Stimulated activated CD4-positive, alpha-beta T cell treated with anti-CD3 and anti-CD28 coated beads, Interleukin-2, amount 100 ng/mL, for 24 hours (primary cell): ENCODE data around the gene KAT8.
"Not testable (repeated sequence)": the region's sequence is repeated elsewhere in the genome, so short reads cannot be mapped to it uniquely, and the experiment has no call there.

Source experiments
- DNase-seq, 2 donors: peaks; one replicate each; pipeline ENCODE4 v3.0.0-alpha.2; 2020

Gene KAT8

DNA sequence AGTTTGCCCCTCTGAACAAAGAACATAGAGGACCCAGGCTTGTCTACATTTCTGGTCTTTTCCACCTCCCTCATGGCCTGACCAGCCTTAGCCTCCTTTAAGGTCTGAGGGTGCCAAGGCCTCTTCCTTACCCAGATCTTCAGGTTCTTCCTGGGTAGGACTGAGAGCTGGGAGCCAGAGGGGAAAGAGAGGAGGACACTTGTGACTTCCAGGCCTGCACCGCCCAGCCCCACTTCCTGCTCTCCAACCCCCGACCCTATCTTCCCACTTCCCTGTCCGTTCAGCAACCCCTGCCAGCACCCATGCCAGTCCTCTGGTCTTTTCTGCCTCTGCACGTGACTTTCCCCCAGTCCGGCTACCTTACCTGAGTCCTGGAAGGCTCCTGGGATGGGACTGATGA lies 31.9 kb downstream of the KAT8 start:
- DNase-seq = no peak

DNA sequence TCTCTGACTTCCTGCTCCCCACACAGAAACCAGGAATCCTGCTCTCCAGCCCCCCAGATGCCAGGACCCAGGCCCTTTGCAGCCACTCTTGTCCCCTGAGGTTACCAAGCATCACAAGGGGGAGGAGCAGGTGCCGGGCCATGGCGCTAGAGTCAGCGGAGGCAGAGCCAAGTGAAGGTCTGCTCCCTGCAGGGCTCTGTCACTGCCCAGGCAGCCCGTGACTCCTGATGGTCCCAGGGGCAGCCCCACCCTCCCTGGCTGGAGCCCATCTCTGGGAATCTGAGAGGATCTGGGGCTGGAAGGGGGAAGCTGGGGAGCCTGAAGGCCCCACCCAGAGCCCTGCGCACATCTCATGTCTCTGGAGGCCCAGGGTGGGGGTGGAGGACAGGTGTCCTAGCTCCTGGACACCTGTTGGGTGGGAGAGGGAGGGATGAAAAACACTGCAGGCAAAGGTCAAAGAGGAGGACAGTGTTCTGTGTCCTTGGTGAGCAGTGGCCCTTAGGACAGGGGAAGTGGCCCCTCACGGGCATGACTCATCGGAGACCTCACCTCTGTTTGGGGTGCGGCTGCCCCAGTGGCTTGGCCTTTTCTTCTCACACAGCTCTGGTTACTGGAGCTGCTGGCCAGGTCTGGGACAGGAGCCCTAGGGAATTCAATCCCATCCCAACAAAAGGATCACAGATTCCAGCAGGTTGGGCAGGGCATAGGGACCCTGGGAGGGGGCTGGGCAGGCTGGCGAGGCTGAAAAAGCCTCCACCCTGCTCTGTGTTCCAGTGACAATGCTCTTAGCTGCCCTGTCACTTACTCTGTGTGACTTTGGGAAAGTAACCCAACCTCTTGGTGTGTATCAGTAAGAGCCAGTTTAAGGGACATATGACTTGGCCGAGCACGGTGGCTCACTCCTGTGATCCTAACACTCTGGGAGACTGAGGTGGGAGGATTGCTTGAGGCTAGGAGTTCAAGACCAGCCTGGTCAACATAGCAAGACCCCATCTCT lies 32.7 kb downstream of the KAT8 start, which contains the start of gene PRSS36:
Gene PRSS36, minus strand, starts transcription at position 173 of the 997 bp plus-strand sequence. Its CDS starts 31 bp downstream, at position 142.
- no peak for DNase-seq

DNA sequence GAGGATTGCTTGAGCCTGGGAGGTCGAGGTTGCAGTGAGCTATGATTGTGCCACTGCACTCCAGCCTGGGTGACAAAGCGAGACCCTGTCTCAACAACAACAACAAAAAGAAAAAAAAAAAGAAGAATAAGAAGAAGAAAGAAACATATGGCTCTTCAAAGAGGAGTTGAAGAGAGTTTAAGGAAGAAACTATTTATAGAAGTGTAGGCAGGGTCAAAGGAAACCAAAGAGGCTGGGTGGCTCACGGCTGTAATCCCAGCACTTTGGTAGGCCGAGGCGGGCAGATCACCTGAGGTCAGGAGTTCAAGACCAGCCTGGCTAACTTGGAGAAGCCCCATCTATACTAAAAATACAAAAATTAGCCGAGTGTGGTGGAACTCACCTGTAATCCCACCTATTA lies 33.5 kb downstream of the KAT8 start:
- not testable (repeated sequence) for DNase-seq

DNA sequence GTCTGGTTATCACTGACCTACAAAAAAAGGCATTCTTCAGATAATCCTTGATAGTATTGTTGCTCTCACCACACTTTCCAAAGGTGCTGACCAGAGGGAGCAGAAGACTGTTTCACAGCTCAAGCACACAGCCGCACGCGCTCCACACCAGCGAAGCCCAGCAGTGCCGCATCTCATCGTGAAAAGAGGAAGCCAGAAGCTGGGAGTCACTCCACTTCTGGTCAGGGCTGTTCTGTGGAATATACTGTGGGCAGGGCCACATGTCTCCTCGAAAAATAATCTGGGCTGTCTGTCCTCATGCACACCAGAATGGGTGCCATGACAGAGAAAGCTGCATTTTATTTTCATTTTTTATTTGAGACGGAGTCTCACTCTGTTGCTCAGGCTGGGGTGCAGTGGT lies 39.7 kb downstream of the KAT8 start:
- DNase-seq = no peak

DNA sequence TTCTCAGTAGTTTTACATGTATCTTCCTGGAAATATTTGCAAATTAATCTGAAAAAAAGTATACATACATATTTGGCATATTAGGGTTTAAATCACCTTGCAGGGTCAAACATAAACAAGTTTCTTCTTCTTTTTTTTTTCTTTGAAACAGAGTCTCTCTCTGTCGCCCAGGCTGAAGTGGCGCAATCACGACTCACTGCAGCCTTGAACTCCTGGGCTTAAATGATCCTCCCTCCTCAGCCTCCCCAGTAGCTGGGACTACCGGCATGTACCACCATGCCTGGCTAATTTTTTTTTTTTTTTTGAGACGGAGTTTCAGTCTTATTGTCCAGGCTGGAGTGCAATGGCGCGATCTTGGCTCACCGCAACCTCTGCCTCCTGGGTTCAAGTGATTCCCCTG lies 49.9 kb downstream of the KAT8 start:
- DNase-seq = no peak

DNA sequence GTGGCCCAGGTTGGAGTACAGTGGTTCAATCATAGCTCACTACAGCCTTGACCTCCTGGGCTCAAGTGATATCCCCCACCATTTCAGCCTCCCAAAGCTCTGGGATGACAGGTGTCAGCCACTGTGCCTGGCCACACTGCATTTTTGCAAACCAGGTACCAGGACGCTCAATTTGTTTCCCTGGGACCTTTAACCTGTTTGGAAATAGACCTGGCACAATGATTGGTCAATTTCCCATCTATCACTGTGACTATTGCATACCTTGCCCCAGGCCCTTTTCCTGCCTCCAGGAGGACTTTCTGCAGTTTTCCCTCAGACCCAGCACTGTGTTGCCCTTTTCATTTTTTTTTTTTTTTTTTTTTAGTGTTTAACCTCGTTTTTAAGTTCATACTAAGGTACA lies 51.4 kb downstream of the KAT8 start:
- no peak for DNase-seq

DNA sequence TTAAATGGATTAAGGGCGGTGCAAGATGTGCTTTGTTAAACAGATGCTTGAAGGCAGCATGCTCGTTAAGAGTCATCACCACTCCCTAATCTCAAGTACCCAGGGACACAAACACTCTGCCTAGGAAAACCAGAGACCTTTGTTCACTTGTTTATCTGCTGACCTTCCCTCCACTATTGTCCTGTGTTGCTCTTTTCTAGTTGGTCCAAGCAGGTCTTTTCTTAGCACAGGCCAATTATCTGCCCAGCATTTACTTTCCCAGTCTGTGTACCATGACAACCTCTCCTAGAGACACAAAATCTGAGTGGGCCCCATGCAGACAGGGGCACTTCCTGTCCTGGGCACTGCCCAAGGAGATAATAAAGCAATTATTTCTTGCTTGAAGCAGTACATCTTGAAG lies 52.6 kb downstream of the KAT8 start:
- DNase-seq = not testable (repeated sequence)

DNA sequence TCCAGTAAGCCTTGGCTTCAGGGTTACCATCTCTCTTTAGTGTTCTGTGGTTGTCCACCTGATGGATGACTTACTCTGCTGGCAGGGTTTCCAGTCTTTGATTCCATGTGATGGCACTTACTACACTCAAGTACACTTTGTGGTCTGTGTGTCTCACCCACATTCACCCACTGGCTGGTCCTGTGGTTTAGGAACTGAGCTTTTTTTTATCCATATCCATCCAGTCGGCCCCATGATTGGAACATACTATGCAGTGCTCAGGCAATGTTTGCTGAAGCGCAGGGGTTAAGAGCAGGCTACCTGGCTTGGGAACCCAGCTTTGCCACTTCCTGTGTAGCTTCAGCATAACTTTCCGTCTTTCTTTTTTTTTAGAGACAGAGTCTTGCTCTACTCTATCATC lies 59.7 kb downstream of the KAT8 start:
- peak; percentile 46 to 51 for DNase-seq

DNA sequence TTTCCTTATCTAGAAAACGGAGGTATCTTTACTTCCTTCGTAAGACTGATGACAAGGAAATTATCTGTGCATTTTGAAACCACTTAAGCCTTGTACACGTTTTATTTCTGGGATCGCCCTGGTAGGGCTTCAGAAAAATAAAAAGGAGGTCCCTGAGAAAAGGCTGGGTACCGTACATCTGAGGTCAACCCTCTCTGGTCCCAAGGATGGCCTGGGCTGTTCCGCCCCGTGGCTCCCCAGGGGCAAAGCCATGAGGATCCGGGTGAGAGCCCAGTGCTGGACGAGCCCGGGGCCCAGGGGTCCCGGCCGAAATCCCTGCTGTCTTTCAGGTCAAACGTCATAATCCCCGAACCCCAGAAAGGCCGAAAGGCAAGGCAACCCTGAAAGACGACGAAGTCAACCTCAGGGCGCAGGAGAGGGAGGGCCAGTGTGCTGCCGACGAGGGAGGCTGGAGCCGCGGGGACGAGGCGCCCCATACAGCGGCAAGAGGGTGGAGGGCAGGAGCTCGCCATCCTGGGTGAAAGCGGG lies 61.8 kb downstream of the KAT8 start:
- DNase-seq = no peak

DNA sequence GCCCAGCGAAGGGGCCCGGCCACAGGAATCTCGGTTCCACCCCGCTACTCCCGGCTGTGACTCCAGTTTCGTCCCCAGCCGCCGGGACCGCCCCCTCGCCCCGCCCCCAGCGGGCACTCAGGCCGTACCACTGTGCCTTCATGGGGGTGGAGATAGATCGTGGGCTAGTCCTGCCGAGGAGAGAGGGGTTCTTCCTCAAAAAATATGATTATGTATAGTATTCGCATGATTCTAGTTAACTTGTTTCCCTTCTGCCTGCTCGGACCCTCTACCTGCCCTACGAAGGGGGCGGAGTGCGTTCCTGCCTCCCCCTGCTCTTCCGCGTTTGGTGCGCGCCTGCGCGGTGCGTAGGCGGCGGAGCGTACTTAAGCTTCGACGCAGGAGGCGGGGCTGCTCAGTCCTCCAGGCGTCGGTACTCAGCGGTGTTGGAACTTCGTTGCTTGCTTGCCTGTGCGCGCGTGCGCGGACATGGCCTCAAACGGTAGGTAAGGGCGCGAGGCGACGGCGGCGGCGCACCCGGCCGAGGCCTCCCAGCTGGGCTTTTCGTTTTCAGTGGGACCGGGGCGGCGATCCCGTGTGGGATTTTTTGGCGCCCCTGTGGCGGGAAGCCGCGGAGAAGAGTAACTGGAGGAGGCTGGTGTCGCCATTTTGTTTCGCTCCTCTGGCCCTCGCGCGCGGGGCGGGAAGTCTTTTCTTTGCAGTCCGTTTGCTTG lies 62.4 kb downstream of the KAT8 start, which contains the start of gene FUS:
Gene FUS, plus strand, starts transcription at position 393 of the 713 bp plus-strand sequence. Its CDS starts 76 bp downstream, at position 469.
- peak; percentile 90 to 92 for DNase-seq
